Thyroid gland (tissue), 4 donors: ENCODE measurements around the gene CUL4A.

Source experiments
- CTCF ChIP-seq, 6 experiments: fragments of 200-600 bp in 3 of 6; fragments of 450-650 bp in 3 of 6; sonication (generic) in 3 of 6; IDR thresholded peaks; one replicate each; pipeline ENCODE4 v1.5.1; 2016 to 2019; ENCODE audit warnings: antibody characterized with exemption in 6 of 6, mild to moderate bottlenecking in 2 of 6, inconsistent platforms in 1 of 6, moderate library complexity in 1 of 6
- POLR2A ChIP-seq, 2 donors: fragments of 450-650 bp; IDR thresholded peaks; one replicate each; pipeline ENCODE4 v1.6.1; 2017; ENCODE audit warnings: antibody characterized with exemption in 2 of 2, mild to moderate bottlenecking in 2 of 2, moderate library complexity in 1 of 2

GRCh38 chr13:113176822-113177221, 32.6 kb upstream of the CUL4A start:
- TF ChIP-seq CTCF (IDR thresholded peaks at IDR 0.05) (no peak), POLR2A (IDR thresholded peaks at IDR 0.05) (no peak)
